Hepatocyte (in vitro differentiated cells): ENCODE data around the gene KRT75. TPM values are rescaled to one million over a fixed set of nuclear protein-coding genes. Genes with fewer than 3 reads are reported as not detected.

Source experiments
- DNase-seq: peaks from one replicate; pipeline ENCODE4 v3.0.0-alpha.2; 2016; ENCODE audit warnings: low spot score
- H2AFZ ChIP-seq: fragments of 200-600 bp; sonication (generic); 2 replicates; pipeline ENCODE4 v1.6.0; 2016; ENCODE audit warnings: antibody characterized with exemption, mild to moderate bottlenecking
- H3K27ac ChIP-seq: fragments of 200-600 bp; sonication (generic); 2 replicates; pipeline ENCODE4 v1.5.1; 2016; ENCODE audit warnings: mild to moderate bottlenecking
- H3K27me3 ChIP-seq: fragments of 200-600 bp; sonication (generic); 2 replicates; pipeline ENCODE4 v1.6.1; 2016
- H3K36me3 ChIP-seq: fragments of 200-600 bp; sonication (generic); replicated peaks from 2 replicates; pipeline ENCODE4 v1.5.1; 2016; ENCODE audit warnings: low read depth; ENCODE audit not compliant: insufficient read depth
- H3K4me1 ChIP-seq: fragments of 200-600 bp; sonication (generic); 2 replicates; pipeline ENCODE4 v1.5.1; 2016; ENCODE audit warnings: mild to moderate bottlenecking, moderate library complexity; ENCODE audit not compliant: insufficient read depth
- H3K4me2 ChIP-seq: fragments of 200-600 bp; sonication (generic); 2 replicates; pipeline ENCODE4 v1.6.0; 2016
- H3K4me3 ChIP-seq: fragments of 200-600 bp; sonication (generic); 2 replicates; pipeline ENCODE4 v1.5.1; 2016; ENCODE audit warnings: mild to moderate bottlenecking
- H3K79me2 ChIP-seq: fragments of 200-600 bp; sonication (generic); 2 replicates; pipeline ENCODE4 v1.6.0; 2017; ENCODE audit warnings: mild to moderate bottlenecking
- H3K9me2 ChIP-seq: fragments of 200-600 bp; sonication (generic); replicated peaks from 2 replicates; pipeline ENCODE4 v1.6.0; 2017; ENCODE audit warnings: mild to moderate bottlenecking; ENCODE audit not compliant: insufficient read depth
- H3K9me3 ChIP-seq: fragments of 200-600 bp; sonication (generic); 2 replicates; pipeline ENCODE4 v1.5.1; 2016; ENCODE audit warnings: low read depth, mild to moderate bottlenecking
- H4K20me1 ChIP-seq: fragments of 200-600 bp; sonication (generic); 2 replicates; pipeline ENCODE4 v1.6.0; 2016; ENCODE audit warnings: mild to moderate bottlenecking; ENCODE audit not compliant: insufficient read depth, poor library complexity, severe bottlenecking
- CTCF ChIP-seq: fragments of 200-600 bp; sonication (generic); IDR thresholded peaks from 2 replicates; pipeline ENCODE4 v1.5.1; 2016; ENCODE audit warnings: antibody characterized with exemption, mild to moderate bottlenecking; ENCODE audit not compliant: poor library complexity
- EZH2 ChIP-seq: fragments of 200-600 bp; sonication (generic); IDR thresholded peaks from 2 replicates; pipeline ENCODE4 v1.6.1; 2016; ENCODE audit warnings: antibody characterized with exemption, mild to moderate bottlenecking, borderline replicate concordance
- EZH2phosphoT487 ChIP-seq: fragments of 200-600 bp; sonication (generic); IDR thresholded peaks from one replicate; pipeline ENCODE4 v1.6.1; 2018; ENCODE audit warnings: antibody characterized with exemption, mild to moderate bottlenecking, low read depth, moderate library complexity; ENCODE audit not compliant: unreplicated experiment, severe bottlenecking
- WGBS: methylation state at CpG from one replicate; pipeline ENCODE4 v1.1.6; 2016; ENCODE audit warnings: low lambda C conversion rate; ENCODE audit errors: missing lambda C conversion rate; 5-methylcytosine and 5-hydroxymethylcytosine counted together
- polyA plus RNA-seq: library from polyadenylated mRNA; unstranded; fragments of >200 nt; fragmentation: Nextera tagmentation; extraction: Ambion mirVana; gene quantifications from 2 replicates; pipeline ENCODE4 v1.2.1, GENCODE V29; 2016
- total RNA-seq: library from RNA; depleted of rRNA; stranded (reverse); fragments of >200 nt; gene quantifications from 2 replicates; pipeline ENCODE4 v1.2.3, GENCODE V29; 2014

Gene KRT75
- total and polyA plus RNA-seq, 2 experiments from 2014 or later: not detected

- H3K27ac ChIP-seq: no peak overlapping the region
- H3K4me1 ChIP-seq: peaks cover 3% of the 10 kb centered on the region
- H3K27me3 ChIP-seq: no peaks in the 10 kb centered on the region
- H3K4me2 ChIP-seq: no peak overlapping the region
- H3K9me3 ChIP-seq: no peaks in the 10 kb centered on the region
- no peaks in the 10 kb centered on the region for H3K79me2 ChIP-seq
- H2AFZ ChIP-seq: no peak overlapping the region
- DNase-seq: peak; percentile 33
- no peaks in the 10 kb centered on the region for H4K20me1 ChIP-seq
- no peaks in the 10 kb centered on the region for H3K9me2 ChIP-seq
- no peak overlapping the region for H3K4me3 ChIP-seq
- H3K36me3 ChIP-seq: no peaks in the 10 kb centered on the region
- WGBS: 64% methylated on average over 7 of the region's 9 CpGs
- no peak for TF ChIP-seq EZH2phosphoT487
- no peak for TF ChIP-seq EZH2
- no peak for TF ChIP-seq CTCF
Observed at GRCh38 chr12:52389313-52390207, 44.6 kb downstream of the KRT75 start.

- Histone ChIP-seq H3K9me3 (no peaks in the 10 kb centered on the region), H3K4me2 (no peak overlapping the region), H4K20me1 (no peaks in the 10 kb centered on the region), H3K9me2 (no peaks in the 10 kb centered on the region), H2AFZ (no peak overlapping the region), H3K27ac (no peak overlapping the region), H3K4me1 (peaks cover 3% of the 10 kb centered on the region), H3K79me2 (no peaks in the 10 kb centered on the region), H3K4me3 (no peak overlapping the region), H3K36me3 (no peaks in the 10 kb centered on the region), H3K27me3 (no peaks in the 10 kb centered on the region)
- no peak for DNase-seq
- WGBS: 93% methylated on average over 2 of the region's 2 CpGs
- TF ChIP-seq EZH2phosphoT487 (no peak), CTCF (no peak), EZH2 (no peak)
Observed at GRCh38 chr12:52387859-52388258, 46.3 kb downstream of the KRT75 start.

- no peaks in the 10 kb centered on the region for H3K9me3 ChIP-seq
- no peak within 1 kb of the TSS for H3K27ac ChIP-seq
- no peaks in the 10 kb centered on the region for H3K4me1 ChIP-seq
- 98% methylated on average over 11 of the region's 11 CpGs for WGBS
- H3K79me2 ChIP-seq: no peaks in the 10 kb centered on the region
- H3K4me2 ChIP-seq: no peak within 1 kb of the TSS
- no peaks in the 10 kb centered on the region for H3K36me3 ChIP-seq
- H2AFZ ChIP-seq: no peak within 1 kb of the TSS
- no peak for DNase-seq
- no peaks in the 10 kb centered on the region for H4K20me1 ChIP-seq
- H3K4me3 ChIP-seq: no peak within 1 kb of the TSS
- TF ChIP-seq EZH2phosphoT487 (no peak), CTCF (no peak), EZH2 (no peak)
- no peaks in the 10 kb centered on the region for H3K9me2 ChIP-seq
- H3K27me3 ChIP-seq: no peaks in the 10 kb centered on the region
Observed at GRCh38 chr12:52385226-52385702, 48.9 kb downstream of the KRT75 start, which contains the start of gene KRT84. KRT84 (minus strand) TSS chr12:52385652; CDS start chr12:52385585, 67 bp downstream.
